Heart left ventricle (tissue), 13 donors: ENCODE data around the gene GPX7.

ENCODE experiments used
- CTCF ChIP-seq, 12 donors: fragments of 200-600 bp; sonication (generic) in 4 of 12; IDR thresholded peaks; one replicate each; pipeline versions ENCODE4 v1.5.0 to v1.8.0; 2018 to 2022; ENCODE audit warnings: antibody characterized with exemption in 12 of 12, mild to moderate bottlenecking in 5 of 12
- POLR2A ChIP-seq, 2 donors: fragments of 450-650 bp; IDR thresholded peaks; one replicate each; pipeline ENCODE4 v1.6.1; 2017; ENCODE audit warnings: antibody characterized with exemption in 2 of 2, mild to moderate bottlenecking in 2 of 2, moderate library complexity in 2 of 2
- donor health status: ischemic (EF 13 %, LVEDD 7.1; RV severe dilation, severe dysfunction).
- donor health status: DM: no; HTN: yes; CAD: no.
- donor health status: DM: no; HTN: no; CAD: no.
- donor health status: ischemic (EF 25% LVEDD 6.9; RV normal size, moderate dysfunction).
- donor health status: ischemic (EF 25% LVEDD 5.7; RV mildly dilated, moderate dysfunction).
- donor health status: ischemic (EF 35%, LVEDD 5.7; RV mildly dilated, moderate dysfunction).
- donor health status: nonischemic (EF 11% LVEDD 7.7; RV severe dilation, severe dysfunction).
- donor health status: DM: yes; HTN: yes; CAD: no.
- donor health status: PGD.
- donor health status: ischemic (EF 29% LVEDD 5.4; RV normal size, mild dysfunction).
- donor health status: nonischemic (EF 23%, LVEDD 6.1; RV moderate dilation, normal function).

GRCh38 chr1:52629667-52630066, 27.5 kb downstream of the GPX7 start:
- TF ChIP-seq CTCF (IDR thresholded peaks at IDR 0.05) = no peak
- TF ChIP-seq POLR2A (IDR thresholded peaks at IDR 0.05) = no peak
